CD4-positive, alpha-beta T cell treated with Interleukin-6 for 4 hours (primary cell): ENCODE data around the gene ANAPC4.
A peak's percentile ranks its signal among the peaks of the same experiment; 100 is the strongest.
"Not testable (repeated sequence)": the region's sequence is repeated elsewhere in the genome, so short reads cannot be mapped to it uniquely, and the experiment has no call there.

Experiments
- DNase-seq: peaks from one replicate; pipeline ENCODE4 v3.0.0-alpha.2; 2020; ENCODE audit warnings: mixed read lengths

The ANAPC4 gene, protein sequence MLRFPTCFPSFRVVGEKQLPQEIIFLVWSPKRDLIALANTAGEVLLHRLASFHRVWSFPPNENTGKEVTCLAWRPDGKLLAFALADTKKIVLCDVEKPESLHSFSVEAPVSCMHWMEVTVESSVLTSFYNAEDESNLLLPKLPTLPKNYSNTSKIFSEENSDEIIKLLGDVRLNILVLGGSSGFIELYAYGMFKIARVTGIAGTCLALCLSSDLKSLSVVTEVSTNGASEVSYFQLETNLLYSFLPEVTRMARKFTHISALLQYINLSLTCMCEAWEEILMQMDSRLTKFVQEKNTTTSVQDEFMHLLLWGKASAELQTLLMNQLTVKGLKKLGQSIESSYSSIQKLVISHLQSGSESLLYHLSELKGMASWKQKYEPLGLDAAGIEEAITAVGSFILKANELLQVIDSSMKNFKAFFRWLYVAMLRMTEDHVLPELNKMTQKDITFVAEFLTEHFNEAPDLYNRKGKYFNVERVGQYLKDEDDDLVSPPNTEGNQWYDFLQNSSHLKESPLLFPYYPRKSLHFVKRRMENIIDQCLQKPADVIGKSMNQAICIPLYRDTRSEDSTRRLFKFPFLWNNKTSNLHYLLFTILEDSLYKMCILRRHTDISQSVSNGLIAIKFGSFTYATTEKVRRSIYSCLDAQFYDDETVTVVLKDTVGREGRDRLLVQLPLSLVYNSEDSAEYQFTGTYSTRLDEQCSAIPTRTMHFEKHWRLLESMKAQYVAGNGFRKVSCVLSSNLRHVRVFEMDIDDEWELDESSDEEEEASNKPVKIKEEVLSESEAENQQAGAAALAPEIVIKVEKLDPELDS

DNA sequence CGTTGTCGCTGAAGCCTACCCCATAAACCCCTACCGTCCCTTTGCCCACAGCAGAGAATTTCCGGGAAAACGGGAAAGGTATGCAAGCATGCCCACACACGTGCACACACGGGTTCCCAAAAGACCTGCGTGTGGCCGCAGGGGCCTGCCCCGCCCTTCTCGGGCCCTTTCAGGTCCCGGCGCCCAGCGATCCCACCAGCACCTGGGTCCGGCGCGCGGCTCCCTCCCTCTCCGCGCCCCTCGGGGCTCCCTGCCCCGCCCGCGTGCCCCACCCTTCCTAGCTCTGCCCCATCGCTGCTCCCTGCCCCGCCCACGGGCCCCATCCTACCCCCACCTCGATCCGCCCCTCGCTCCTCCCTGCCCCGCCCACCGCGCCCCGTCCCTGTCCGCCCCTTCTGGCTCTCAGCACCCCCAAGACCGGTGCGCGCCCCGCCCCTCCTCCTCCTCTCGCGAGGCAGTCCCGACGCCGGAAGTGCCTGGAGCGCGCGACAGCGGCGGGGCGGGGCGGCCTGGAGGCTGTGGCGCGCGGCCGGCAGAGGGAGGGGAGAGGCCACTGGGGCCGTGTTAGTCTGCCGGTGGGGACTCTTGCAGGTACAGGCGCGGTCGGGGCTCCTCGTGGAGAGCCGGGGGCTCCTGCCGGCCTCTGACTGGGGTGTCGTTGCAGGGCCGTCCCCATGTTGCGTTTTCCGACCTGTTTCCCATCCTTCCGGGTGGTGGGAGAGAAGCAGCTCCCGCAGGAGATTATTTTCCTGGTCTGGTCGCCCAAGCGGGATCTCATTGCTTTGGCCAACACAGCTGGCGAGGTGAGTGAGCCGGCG lies at the start of gene ANAPC4:
TSS of gene ANAPC4 (plus strand) at position 510 of the 818 bp plus-strand sequence. CDS start at position 675, 165 bp downstream.
- DNase-seq = peak; percentile 99

DNA sequence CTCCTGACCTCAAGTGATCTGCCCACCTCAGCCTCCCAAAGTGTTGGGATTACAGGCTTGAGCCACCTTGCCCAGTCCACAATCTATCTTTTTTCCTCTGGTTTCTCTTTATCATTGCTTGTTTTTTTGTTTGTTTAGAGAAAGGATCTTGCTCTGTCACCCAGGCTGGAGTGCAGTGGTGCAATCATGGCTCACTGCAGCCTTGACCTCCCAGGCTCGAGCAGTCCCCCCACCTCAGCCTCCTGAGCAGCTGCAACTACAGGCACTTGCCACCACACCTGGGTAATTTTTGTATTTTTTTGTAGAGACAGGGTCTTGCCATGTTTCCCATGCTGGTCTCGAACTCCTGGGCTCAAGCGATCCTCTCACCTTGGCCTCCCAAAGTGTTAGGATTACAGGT lies 48.6 kb upstream of the ANAPC4 start:
- not testable (repeated sequence) for DNase-seq

DNA sequence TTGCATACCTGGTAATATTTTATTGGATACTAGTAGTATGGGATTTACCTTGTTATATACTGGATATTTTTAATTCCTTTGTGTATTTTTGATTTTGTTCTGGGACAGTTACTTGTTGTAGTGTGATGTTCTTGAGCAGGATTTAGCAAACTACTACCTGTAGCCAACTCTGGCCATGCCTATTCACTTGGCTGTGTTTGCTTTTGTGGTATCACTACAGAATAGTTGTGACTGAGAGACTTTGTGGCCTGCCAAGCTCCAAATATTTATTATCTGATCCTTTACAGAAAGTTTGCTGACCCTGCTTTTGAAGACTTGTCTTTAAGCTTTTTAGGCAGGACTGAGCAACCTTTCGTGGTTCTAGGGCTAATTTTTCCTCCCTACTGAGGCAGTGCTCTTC lies 46.7 kb upstream of the ANAPC4 start:
- no peak for DNase-seq

DNA sequence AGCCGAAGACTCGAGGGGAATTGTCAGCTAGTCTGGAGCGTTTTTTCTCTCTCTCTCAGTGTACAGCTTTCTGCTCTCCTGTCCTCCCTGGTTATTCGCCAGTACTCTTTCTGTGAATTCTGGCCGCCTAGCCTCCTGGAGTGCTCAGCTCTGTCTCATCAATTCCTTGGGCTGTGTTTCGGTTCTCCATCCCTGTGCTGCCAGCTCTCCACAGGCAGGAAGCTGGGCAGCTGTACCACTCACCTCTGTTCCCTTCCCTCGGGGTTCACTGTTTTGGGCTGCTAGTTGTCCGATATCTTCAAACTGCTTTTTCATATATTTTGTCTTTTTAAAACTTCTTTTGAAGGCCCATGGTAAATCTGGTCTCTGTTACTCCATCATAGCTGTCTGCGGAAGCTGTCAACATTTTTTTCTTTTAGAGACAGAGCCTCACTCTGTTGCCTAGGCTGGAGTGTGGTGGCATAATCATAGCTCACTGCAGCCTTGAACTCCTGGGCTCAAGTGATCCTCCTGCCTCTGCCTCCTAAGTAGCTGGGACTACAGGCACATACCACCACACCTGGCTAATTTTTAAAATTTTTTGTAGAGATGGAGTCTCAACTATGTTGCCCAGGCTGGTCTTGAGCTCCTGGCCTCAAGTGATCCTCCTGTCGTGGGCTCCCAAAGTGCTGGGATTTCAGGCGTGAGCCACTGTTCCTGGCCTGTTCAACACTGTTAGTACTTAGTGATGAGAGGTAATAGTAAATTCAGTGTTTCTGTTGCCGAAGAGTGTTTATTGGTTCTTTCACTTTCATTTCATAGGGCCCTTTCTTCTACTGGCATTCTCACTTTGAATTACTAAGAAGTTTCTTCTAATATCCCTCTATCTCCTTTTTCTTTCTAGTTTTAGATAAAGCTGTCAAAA lies 45.9 kb upstream of the ANAPC4 start:
- DNase-seq = no peak

DNA sequence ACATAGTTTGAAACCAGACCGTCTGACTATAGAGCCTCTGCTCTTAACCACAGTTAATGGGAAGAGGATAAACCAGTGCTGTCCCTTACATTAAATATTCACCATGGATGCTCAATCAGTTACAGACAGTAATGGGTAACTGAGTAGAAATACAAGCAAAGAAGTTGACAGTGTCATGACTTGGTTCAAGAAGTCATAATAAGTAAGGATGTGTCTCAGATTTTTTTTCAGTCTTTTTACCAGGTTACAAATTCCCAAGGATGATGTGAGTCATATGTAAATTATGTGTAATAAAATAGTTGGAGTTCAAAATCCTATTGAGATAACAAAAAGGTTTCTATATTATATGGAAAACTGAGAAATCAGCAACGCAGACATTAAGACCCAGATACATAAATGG lies 33.4 kb upstream of the ANAPC4 start:
- DNase-seq = no peak

DNA sequence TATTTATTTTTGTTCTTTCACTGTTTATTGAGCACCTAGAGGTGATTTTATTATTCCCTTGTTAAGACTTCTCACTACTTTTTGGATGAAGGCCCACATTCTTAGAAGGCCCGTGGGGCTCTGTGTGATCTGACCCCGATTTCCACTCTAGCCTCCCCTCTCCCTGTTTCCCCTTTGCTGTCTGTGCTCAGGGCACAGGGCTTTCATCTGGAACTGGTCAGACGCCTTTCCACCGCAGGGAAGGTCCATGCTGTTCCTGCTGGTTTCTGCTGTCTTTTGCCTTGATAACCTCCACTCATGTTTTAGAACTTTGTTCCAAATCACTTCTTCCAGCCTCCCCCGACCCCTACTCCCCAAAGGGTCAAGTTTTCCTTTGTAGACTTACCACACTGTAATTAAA lies 31.3 kb upstream of the ANAPC4 start:
- no peak for DNase-seq

DNA sequence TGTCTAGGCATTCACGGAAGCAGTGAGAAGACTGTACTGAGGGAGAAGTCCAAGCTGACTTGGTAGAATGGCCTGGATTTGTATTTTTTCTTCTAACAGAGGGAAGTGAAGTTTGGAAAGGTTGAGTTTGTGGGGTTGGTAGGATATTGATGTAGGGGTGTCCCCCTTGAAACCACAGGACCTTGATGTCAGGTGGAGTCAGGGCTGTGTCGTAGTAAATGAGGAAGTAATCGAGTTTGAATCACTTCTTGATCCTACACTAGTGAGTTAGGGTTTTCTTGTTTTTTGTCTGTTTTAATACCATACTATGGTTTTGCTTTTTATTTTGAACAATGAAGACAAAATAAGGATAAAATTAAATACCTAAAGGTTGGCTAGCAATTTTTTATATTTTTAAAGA lies 30.1 kb upstream of the ANAPC4 start:
- DNase-seq = no peak

DNA sequence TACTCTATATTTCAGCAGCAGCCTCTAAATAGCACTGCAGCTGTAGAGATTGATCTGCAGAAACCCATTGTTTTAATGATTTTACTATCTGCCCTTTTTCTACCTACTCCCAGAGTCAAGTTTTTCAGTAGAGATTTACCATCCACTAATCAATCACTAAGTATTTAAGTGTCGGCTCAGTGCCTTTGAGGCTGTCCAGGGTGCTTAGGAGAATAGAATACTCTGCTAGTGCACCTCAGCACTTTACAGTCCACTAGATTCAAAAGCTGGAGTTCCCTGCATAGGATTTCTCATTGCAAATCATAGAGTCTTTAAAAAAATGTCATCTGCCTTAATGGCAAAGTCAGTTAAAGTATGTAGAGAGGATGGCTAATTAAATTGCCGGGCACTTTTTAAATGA lies 29.6 kb upstream of the ANAPC4 start:
- no peak for DNase-seq

DNA sequence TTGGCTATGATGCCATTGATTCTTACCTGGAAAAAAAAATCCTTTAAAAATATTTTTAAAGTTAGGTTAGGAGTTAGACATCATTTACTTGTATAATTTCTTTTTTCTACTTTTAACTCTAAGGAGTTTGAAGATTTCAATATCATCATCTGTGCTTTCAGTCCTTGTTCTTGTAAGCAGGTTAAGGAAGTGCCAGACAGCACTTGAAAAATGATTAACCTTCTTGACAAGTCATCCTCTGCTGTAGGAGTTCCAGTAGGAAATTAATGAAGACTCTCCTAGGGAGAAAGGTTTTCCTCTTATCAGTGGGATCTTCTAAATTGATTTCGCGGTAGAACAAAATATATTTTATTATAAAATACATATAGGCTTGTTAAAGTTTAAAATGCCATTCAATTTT lies 29.1 kb upstream of the ANAPC4 start:
- no peak for DNase-seq

DNA sequence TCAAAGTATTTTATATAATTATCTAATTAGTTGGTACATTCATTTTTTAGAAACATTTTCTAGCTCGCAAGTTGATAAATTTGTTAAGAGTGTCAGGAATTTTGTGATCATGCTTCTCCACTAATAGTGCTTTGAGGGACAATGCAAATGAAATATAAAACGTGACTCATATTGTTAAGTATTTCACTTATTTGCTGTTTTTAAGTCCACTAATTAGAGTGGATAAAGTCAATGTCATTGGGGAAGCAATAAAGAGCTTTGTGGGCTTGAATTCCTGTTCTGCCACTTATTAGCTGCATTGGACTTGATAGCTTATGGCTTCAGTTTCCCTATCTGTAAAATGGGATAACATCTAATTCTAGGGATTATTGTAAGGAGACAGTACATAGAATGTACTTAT lies 26.5 kb upstream of the ANAPC4 start:
- no peak for DNase-seq

DNA sequence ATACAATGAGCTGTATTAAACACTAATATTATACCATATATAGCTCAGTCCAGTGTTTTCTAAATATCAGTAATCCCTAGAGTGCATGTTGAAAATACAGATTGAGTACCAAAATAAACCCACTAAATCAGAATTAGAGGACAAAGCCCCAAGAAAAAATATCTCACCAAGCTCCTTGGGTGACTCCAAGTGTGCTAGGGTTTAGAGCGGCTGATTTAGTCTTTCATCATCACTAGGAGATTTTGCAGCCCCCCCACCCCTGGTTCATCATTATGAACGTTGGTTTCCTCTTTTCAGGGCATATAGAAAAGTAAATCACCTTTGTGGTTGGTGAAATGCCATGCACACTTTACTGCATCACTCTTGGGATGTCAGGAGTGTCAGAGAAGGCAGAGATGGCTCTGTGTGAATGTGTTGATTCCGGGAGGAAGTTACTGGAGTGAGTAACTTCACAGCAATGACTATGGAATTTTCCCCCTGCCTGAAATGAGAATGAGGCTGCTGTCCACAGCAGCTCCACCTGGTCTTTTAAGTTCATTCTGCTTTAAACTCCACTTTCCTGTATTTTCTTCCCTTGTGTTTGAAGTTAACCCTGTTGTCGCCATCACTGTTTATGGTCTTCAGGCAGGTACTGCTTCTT lies 25.2 kb upstream of the ANAPC4 start:
- no peak for DNase-seq

DNA sequence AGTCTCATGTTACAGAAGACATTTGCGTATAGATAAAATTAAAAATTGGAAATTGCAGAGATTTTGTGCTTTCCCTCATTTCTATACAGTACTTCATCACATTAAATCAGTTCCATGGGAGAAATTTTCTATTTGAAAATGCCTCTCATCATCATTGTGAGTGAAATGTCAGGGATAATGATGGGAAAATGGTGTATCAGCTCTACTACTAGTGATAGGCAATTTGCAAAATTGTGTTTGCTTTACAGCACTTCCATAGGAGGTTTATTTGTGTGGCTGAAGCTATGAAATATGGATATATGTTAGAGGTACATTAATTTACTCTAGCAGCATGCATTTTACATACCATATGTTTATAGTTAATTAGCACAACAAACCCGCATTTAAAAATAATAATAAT lies 21.0 kb upstream of the ANAPC4 start:
- no peak for DNase-seq

DNA sequence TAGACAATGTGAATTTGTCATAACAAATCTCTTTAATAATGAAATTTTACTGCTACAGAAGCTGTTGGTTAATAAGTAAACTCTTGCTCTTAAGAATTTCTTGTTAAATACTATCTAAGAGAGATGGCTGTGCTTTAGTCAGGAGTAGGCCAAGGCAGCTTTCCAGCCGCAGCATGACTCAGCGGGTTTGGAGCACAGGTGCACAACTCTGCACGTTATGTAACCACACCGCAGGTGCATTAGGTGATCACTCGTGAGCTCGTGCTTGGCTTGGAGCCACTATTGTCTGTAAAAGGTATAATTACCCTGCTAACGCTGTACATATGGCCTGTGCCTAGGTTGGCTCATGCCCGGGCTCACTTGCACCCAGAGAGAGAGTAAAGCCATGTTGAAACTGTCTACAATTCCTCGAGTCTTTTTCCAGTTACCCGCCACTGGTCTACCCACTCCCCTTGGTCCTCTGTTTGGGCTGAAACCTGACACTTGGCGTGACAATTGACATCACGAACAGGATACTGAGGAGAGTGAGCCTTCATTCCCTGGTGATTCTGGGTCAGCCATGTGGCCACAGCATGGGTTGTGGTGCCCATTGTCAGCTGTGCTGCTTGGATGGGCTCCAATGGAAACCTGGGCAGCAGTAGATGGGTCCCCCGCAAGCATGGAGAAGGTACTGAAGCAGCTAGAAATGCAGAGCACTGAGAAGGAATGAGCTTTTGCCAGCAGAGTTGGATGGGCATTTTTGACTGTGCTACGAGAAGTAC lies 18.4 kb upstream of the ANAPC4 start:
- no peak for DNase-seq

DNA sequence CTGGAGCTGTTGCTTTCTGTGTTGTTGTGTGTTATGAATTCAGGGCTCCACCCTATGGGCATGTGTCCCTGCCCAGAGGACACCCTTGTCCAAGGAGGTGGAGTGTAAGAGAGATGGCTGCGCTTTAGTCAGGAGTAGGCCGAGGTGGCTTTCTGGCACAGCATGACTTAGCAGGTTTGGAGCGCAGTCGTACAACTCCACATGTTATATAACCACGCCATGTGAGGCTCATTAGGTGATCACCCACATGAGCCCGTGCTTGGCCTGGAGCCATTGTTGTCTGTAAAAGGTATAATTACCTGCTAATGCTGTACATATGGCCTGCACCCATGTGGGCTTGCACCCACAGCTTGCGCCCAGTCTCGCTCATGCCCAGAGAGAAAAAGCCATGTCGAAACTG lies 15.8 kb upstream of the ANAPC4 start:
- DNase-seq = no peak

DNA sequence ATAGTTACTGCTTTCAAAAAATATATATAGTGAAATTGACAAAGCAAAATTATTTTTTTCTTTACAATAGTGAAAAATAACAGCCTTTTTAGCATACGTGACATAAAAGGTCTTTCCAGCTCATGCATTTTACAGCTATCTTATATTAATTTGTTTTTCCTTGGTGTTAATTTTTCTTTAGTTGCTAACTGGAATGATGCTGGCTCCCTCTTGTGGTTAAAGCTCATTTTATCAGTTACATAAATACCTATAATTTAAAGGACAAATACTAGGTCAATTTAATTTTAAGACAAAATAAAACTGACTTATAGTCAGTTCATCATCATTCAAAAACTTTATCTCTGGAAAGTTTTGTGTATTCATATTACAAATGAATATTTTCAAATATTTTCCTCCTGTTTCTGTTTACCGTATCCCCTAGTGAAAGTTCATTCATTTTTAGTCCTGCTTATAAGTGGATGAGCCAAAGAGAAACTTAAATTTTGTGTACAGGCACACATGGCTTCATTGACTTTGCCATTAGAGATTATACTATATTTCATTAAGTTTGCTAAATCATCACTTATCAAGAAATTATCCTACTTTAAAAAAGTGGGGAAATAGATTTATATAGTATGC lies 9.9 kb upstream of the ANAPC4 start:
- no peak for DNase-seq

DNA sequence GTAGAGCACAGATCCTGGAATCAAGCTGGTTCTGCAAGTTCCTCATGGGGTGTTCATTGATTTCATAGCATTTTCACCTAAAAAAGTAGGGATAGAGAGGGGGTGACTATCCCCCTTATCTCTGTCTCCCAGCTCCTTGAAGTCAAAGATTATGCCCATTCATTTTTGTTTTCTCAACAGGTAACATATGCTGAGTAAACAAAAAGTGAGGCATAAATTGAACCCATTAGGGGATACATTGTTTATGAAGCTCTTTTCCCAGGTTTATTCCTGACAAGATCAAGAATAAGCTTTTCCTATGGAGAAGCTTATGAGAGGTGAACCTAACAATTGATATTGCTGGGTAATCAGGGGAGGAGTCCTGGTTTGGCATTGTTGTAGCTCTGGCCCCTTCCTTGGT lies 9.2 kb upstream of the ANAPC4 start:
- no peak for DNase-seq

DNA sequence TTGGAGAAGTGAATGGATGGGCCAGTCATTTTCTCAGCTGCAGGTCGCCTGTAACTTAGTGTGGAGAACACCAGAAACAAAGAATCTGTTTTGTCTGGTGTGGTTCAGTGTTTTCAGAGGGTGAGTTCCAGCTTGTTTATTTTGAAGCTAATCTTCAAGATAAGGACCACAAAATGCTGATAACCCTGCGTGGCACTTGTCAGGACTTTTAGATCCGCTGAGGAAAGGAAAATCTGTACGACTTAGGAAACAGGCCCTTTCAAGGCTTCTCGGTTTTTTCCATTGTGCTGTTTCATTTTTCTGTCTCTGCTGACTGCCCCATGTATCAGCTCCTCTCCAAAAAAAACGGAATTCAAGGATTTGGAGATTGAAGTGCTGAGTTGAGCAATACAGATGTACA lies 8.7 kb upstream of the ANAPC4 start:
- DNase-seq = no peak

DNA sequence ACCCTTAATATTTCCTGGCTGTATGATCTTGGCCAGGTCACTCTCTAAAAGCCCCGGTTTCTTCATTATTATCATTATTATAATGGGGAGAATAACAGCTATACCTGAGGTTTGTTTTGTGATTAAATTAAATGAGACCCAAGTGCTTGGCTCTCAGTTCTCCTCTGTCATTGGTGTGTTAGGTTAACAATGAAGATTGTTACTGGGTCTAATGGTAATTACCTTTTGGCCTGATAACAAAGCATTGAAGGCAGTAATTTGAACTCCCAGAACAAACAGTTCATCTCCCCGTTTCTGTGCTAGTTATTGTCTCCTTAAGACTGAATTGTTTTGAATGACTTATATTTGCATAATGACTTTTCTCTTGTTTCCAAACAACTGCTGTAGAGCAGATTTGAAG lies 6.8 kb upstream of the ANAPC4 start:
- no peak for DNase-seq

DNA sequence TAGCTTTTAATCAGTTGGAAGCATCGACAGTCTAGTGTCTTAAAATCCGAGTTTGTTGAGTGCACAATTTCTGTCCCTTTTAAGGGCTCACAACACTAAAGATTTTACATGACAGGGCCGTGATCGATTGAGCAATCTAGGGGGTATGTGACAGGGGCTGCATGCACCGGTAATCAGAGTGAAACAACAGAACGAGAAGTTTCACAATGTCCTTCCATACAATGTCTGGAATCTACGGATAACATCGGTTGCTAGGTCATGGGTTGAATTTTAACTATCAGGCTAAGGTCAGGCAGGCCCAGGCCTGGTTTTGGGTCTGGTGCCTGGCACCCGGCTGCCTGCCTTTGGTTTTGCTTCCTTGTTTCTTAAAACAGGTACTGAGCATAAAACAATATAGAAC lies 4.5 kb upstream of the ANAPC4 start:
- not testable (repeated sequence) for DNase-seq
